Spleen (tissue), 7 donors: ENCODE data around the gene COQ9.

Experiments
- CTCF ChIP-seq, 11 experiments: fragments of 200-600 bp in 7 of 11; fragments of 450-650 bp in 4 of 11; sonication (generic) in 4 of 11; IDR thresholded peaks in 8 of 11; conservative IDR thresholded peaks in 3 of 11; 1 replicate in 7 of 11; 2 replicates in 4 of 11; pipeline versions ENCODE4 v1.4.0 to v1.8.0; 2016 to 2021; ENCODE audit warnings: antibody characterized with exemption in 11 of 11, inconsistent platforms in 4 of 11, mild to moderate bottlenecking in 1 of 11
- POLR2A ChIP-seq, 3 donors: fragments of 450-650 bp; IDR thresholded peaks; one replicate each; pipeline ENCODE4 v1.5.1; 2017; ENCODE audit warnings: antibody characterized with exemption in 3 of 3, mild to moderate bottlenecking in 1 of 3
- donor health status: DM: no; HTN: no; CAD: no; lungs with moderate emphysema.
- donor health status: DM: no; HTN: no; CAD: no.
- donor health status: DM: no; HTN: no; CAD: no.

GRCh38 chr16:57430955-57431354 lies 16.3 kb upstream of the COQ9 start:
- TF ChIP-seq CTCF (IDR thresholded peaks at IDR 0.05 in 8 of 11, conservative IDR thresholded peaks at IDR 0.05 in 3 of 11), result no peak
- no peak for TF ChIP-seq POLR2A (IDR thresholded peaks at IDR 0.05)
